Neural progenitor cell (in vitro differentiated cells): Measurements from ENCODE around the gene FRAT1. TPM values are rescaled to one million over a fixed set of nuclear protein-coding genes. Genes with fewer than 3 reads are reported as not detected.
A peak's percentile ranks its signal among the peaks of the same experiment; 100 is the strongest.
"Not testable (repeated sequence)": the region's sequence is repeated elsewhere in the genome, so short reads cannot be mapped to it uniquely, and the experiment has no call there.

Source experiments
- DNase-seq: peaks from one replicate; pipeline ENCODE4 v3.0.0-alpha.2; 2016; ENCODE audit warnings: low spot score
- H2AFZ ChIP-seq: fragments of 200-600 bp; sonication (generic); replicated peaks from 2 replicates; pipeline ENCODE4 v1.6.1; 2016; ENCODE audit warnings: antibody characterized with exemption
- H3F3A ChIP-seq: fragments of 200-600 bp; sonication (generic); 2 replicates; pipeline ENCODE4 v1.6.1; 2016; ENCODE audit warnings: antibody characterized with exemption, low read depth
- H3K27ac ChIP-seq: fragments of 200-600 bp; sonication (generic); 2 replicates; pipeline ENCODE4 v1.5.1; 2016; ENCODE audit warnings: mild to moderate bottlenecking
- H3K27me3 ChIP-seq: fragments of 200-600 bp; sonication (generic); 2 replicates; pipeline ENCODE4 v1.6.1; 2016; ENCODE audit warnings: mild to moderate bottlenecking, moderate library complexity
- H3K36me3 ChIP-seq: fragments of 200-600 bp; sonication (generic); 2 replicates; pipeline ENCODE4 v1.5.1; 2016
- H3K4me1 ChIP-seq: fragments of 200-600 bp; sonication (generic); 2 replicates; pipeline ENCODE4 v1.6.1; 2016; ENCODE audit warnings: mixed run types
- H3K4me2 ChIP-seq: fragments of 200-600 bp; sonication (generic); 2 replicates; pipeline ENCODE4 v1.6.1; 2016
- H3K4me3 ChIP-seq: fragments of 200-600 bp; sonication (generic); 2 replicates; pipeline ENCODE4 v1.5.1; 2016
- H3K79me2 ChIP-seq: fragments of 200-600 bp; sonication (generic); 2 replicates; pipeline ENCODE4 v1.6.1; 2016; ENCODE audit warnings: low read depth
- H3K9ac ChIP-seq: fragments of 200-600 bp; sonication (generic); 2 replicates; pipeline ENCODE4 v1.6.1; 2016
- H3K9me3 ChIP-seq: fragments of 200-600 bp; sonication (generic); 2 replicates; pipeline ENCODE4 v1.5.1; 2016; ENCODE audit warnings: low read depth
- H4K20me1 ChIP-seq: fragments of 200-600 bp; sonication (generic); 2 replicates; pipeline ENCODE4 v1.6.1; 2016; ENCODE audit warnings: low read depth
- H3K27ac Mint-ChIP-seq: 3 replicates; pipeline ENCODE4 v1.8.0; 2021; ENCODE audit warnings: mixed read lengths
- H3K27me3 Mint-ChIP-seq: 2 replicates; pipeline ENCODE4 v1.8.0; 2022; ENCODE audit warnings: low read depth, mild to moderate bottlenecking, inconsistent platforms, moderate library complexity, mixed read lengths; ENCODE audit not compliant: insufficient read depth
- H3K36me3 Mint-ChIP-seq: 3 replicates; pipeline ENCODE4 v1.8.0; 2021; ENCODE audit warnings: mixed read lengths
- H3K4me1 Mint-ChIP-seq: 3 replicates; pipeline ENCODE4 v1.8.0; 2021; ENCODE audit warnings: mixed read lengths
- H3K4me3 Mint-ChIP-seq: 3 replicates; pipeline ENCODE4 v1.8.0; 2021; ENCODE audit warnings: mild to moderate bottlenecking, moderate library complexity, mixed read lengths
- H3K9me3 Mint-ChIP-seq: 3 replicates; pipeline ENCODE4 v1.8.0; 2020; ENCODE audit warnings: mixed read lengths
- EZH2 ChIP-seq: fragments of 200-600 bp; sonication (generic); IDR thresholded peaks from 2 replicates; pipeline ENCODE4 v1.6.1; 2017; ENCODE audit warnings: antibody characterized with exemption, mild to moderate bottlenecking, moderate library complexity
- EZH2phosphoT487 ChIP-seq: fragments of 200-600 bp; sonication (generic); IDR thresholded peaks from 2 replicates; pipeline ENCODE4 v1.6.1; 2017; ENCODE audit warnings: antibody characterized with exemption
- total RNA-seq: library from RNA; depleted of rRNA; stranded (reverse); fragments of >200 nt; gene quantifications from 2 replicates; pipeline ENCODE4 v1.2.3, GENCODE V29; 2015; ENCODE audit warnings: low replicate concordance
- TF ChIP-seq, protein P1 (sequence below): fragments of 200-600 bp; sonication (generic); IDR thresholded peaks from 2 replicates; pipeline ENCODE4 v1.5.1; 2017; ENCODE audit warnings: antibody characterized with exemption, mild to moderate bottlenecking

Gene FRAT1
- total RNA-seq, 1 donor from 2014 or later = 2.0 TPM

DNA sequence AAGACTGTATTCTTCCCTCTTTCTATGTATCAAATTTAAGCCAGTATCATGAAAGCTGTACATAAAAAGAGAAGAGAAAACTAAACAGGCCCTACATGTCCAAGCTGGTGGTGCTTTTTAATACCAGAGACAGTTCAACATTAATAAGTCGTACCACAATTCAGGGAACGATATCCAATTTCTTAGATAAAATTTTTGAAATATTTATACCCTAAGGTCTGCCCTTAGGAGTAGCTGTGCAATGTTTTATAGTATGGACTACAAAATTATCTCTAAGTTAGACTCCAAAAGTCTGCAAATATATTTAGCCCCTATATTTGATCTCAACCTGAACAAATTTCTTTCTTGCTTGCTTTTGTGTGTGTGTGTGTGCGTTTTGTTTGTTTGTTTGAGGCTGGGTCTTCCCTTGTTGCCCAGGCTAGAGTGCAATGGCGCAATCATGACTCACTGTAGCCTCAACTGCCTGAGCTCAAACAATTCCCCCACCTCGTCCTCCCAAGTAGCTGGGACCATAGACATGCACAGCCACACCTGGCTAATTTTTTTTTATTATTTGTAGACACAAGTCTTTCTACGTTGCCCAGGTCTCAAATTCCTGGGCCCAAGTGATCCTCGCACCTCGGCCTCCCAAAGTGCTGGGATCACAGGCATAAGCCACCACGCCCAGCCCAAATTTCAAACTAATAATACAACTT is 39.8 kb upstream of the FRAT1 start:
- no peak for DNase-seq
- no peaks in the 10 kb centered on the region for H3K4me1 Mint-ChIP-seq
- peaks cover 68% of the 10 kb centered on the region for H3K79me2 ChIP-seq
- no peaks in the 10 kb centered on the region for H3K36me3 ChIP-seq
- H3K4me3 Mint-ChIP-seq = no peak overlapping the region
- H2AFZ ChIP-seq = no peak overlapping the region
- TF ChIP-seq, protein P1, sequence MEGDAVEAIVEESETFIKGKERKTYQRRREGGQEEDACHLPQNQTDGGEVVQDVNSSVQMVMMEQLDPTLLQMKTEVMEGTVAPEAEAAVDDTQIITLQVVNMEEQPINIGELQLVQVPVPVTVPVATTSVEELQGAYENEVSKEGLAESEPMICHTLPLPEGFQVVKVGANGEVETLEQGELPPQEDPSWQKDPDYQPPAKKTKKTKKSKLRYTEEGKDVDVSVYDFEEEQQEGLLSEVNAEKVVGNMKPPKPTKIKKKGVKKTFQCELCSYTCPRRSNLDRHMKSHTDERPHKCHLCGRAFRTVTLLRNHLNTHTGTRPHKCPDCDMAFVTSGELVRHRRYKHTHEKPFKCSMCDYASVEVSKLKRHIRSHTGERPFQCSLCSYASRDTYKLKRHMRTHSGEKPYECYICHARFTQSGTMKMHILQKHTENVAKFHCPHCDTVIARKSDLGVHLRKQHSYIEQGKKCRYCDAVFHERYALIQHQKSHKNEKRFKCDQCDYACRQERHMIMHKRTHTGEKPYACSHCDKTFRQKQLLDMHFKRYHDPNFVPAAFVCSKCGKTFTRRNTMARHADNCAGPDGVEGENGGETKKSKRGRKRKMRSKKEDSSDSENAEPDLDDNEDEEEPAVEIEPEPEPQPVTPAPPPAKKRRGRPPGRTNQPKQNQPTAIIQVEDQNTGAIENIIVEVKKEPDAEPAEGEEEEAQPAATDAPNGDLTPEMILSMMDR = no peak
- TF ChIP-seq EZH2phosphoT487 (no peak), EZH2 (no peak)
- no peaks in the 10 kb centered on the region for H3K27me3 ChIP-seq
- no peak overlapping the region for H3K27ac Mint-ChIP-seq
- H3K9me3 Mint-ChIP-seq = no peaks in the 10 kb centered on the region
- H3K4me1 ChIP-seq = peaks cover 3% of the 10 kb centered on the region
- no peaks in the 10 kb centered on the region for H3K9me3 ChIP-seq
- no peaks in the 10 kb centered on the region for H3K36me3 Mint-ChIP-seq
- H3K4me2 ChIP-seq = no peak overlapping the region
- no peak overlapping the region for H3K27ac ChIP-seq
- no peak overlapping the region for H3K4me3 ChIP-seq
- H4K20me1 ChIP-seq = peaks cover 30% of the 10 kb centered on the region
- peaks cover 13% of the 10 kb centered on the region for H3F3A ChIP-seq
- no peak overlapping the region for H3K9ac ChIP-seq
- no peaks in the 10 kb centered on the region for H3K27me3 Mint-ChIP-seq

DNA sequence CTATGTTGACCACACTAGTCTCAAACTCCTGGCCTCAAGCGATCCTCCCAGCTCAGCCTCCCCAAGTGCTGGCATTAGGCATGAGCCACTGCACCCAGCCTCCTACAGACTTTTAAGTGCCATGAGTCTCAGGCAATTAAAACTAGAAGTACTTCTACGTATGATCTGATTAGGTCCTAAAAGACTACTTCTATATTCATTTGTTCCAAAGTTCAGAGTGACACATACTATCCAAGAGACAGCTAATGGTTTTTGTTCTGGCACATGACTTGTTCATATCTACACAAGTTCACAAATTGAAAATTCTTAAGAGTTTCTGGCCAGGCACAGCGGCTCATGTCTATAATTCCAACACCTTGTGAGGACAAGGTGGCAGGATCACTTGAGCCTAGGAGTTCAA is 38.3 kb upstream of the FRAT1 start:
- no peak overlapping the region for H2AFZ ChIP-seq
- Mint-ChIP-seq H3K27ac (no peak overlapping the region), H3K4me3 (no peak overlapping the region), H3K4me1 (no peaks in the 10 kb centered on the region), H3K9me3 (no peaks in the 10 kb centered on the region), H3K27me3 (no peaks in the 10 kb centered on the region), H3K36me3 (peaks cover under 1% of the 10 kb centered on the region)
- no peaks in the 10 kb centered on the region for H3K27me3 ChIP-seq
- H3K36me3 ChIP-seq = no peaks in the 10 kb centered on the region
- TF ChIP-seq EZH2phosphoT487 = no peak
- TF ChIP-seq, protein P1 = no peak
- no peak overlapping the region for H3K9ac ChIP-seq
- H3F3A ChIP-seq = peaks cover 13% of the 10 kb centered on the region
- peaks cover 30% of the 10 kb centered on the region for H4K20me1 ChIP-seq
- H3K9me3 ChIP-seq = no peaks in the 10 kb centered on the region
- no peak overlapping the region for H3K27ac ChIP-seq
- no peak for DNase-seq
- H3K79me2 ChIP-seq = peaks cover 76% of the 10 kb centered on the region
- peaks cover 3% of the 10 kb centered on the region for H3K4me1 ChIP-seq
- H3K4me3 ChIP-seq = no peak overlapping the region
- no peak overlapping the region for H3K4me2 ChIP-seq

DNA sequence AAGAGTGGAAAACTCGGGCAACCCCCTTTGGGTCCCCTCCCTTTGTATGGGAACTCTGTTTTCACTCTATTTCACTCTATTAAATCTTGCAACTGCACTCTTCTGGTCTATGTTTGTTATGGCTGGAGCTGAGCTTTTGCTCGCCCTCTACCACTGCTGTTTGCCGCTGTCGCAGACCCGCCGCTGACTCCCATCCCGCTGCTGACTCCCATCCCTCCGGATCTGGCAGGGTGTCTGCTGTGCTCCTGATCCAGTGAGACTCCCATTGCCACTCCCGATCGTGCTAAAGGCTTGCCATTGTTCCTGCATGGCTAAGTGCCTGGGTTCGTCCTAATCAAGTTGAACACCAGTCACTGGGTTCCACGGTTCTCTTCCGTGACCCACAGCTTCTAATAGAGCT is 29.0 kb upstream of the FRAT1 start:
- H3K27ac ChIP-seq, H3K4me3 Mint-ChIP-seq, H3K9me3 Mint-ChIP-seq: not testable (repeated sequence)

DNA sequence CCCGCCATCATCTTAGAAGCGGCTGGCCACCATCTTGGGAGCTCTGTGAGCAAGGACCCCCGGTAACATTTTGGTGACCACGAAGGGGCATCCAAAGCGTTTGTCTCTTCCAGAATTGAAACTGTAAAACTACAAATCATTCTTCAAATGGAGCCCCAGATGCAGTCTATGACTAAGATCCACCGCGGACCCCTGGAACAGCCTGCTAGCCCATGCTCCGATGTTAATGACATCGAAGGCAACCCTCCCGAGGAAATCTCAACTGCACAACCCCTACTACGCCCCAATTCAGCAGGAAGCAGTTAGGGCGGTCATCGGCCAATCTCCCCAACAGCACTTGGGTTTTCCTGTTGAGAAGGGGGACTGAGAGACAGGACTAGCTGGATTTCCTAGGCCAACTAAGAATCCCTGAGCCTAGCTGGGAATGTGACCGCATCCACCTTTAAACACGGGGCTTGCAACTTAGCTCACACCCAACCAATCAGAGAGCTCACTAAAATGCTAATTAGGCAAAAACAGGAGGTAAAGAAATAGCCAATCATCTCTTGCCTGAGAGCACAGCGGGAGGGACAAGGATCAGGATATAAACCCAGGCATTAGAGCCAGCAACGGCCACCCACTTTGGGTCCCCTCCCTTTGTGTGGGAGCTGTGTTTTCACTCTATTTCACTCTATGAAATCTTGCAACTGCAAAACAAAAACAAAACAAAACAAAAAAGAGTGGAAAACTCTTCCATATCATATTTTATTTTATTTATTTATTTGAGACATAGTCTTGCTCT is 28.3 kb upstream of the FRAT1 start:
- not testable (repeated sequence) for H3K36me3 ChIP-seq, H3K9ac ChIP-seq, H3K27me3 Mint-ChIP-seq, H3K4me1 ChIP-seq, H3K9me3 ChIP-seq, H3K27ac Mint-ChIP-seq, H4K20me1 ChIP-seq, H2AFZ ChIP-seq, DNase-seq, H3K27me3 ChIP-seq, H3K27ac ChIP-seq, H3K9me3 Mint-ChIP-seq
- Histone ChIP-seq H3F3A (peaks cover 13% of the 10 kb centered on the region), H3K79me2 (peaks cover 61% of the 10 kb centered on the region), H3K4me3 (peak overlapping the region; percentile 78), H3K4me2 (peak overlapping the region; percentile 90)
- H3K4me3 Mint-ChIP-seq = peak overlapping the region; percentile 92
- peaks cover 14% of the 10 kb centered on the region for H3K4me1 Mint-ChIP-seq
- peaks cover 11% of the 10 kb centered on the region for H3K36me3 Mint-ChIP-seq

More for the DNA sequence above, 29.0 kb upstream of the FRAT1 start:
- not testable (repeated sequence) for DNase-seq, H4K20me1 ChIP-seq, H2AFZ ChIP-seq, H3K4me3 ChIP-seq, H3K4me2 ChIP-seq, H3K9ac ChIP-seq, H3K36me3 ChIP-seq, H3K27me3 Mint-ChIP-seq, H3K27ac Mint-ChIP-seq, H3K4me1 ChIP-seq, H3K9me3 ChIP-seq, H3K27me3 ChIP-seq
- H3K36me3 Mint-ChIP-seq = peaks cover 12% of the 10 kb centered on the region
- Histone ChIP-seq H3F3A (peaks cover 13% of the 10 kb centered on the region), H3K79me2 (peaks cover 68% of the 10 kb centered on the region)
- H3K4me1 Mint-ChIP-seq = peaks cover 14% of the 10 kb centered on the region
